Measurements from ENCODE around the gene ROBO2.

ROBO2 gene

GRCh38 chr3:77052733-77053670 is 13.1 kb downstream of the ROBO2 start:
- no peak for DNase-seq

GRCh38 chr3:77053795-77054194 is 13.9 kb downstream of the ROBO2 start:
- no peak for DNase-seq

GRCh38 chr3:77055841-77056341 is 16.0 kb downstream of the ROBO2 start:
- no peak for DNase-seq

- DNase-seq, result no peak
Observed at GRCh38 chr3:77059354-77059753, 19.5 kb downstream of the ROBO2 start.

GRCh38 chr3:77063423-77063822 is 23.5 kb downstream of the ROBO2 start:
- no peak for DNase-seq

- no peak for DNase-seq
Observed at GRCh38 chr3:77065750-77066149, 25.9 kb downstream of the ROBO2 start.

GRCh38 chr3:77066829-77067228 is 26.9 kb downstream of the ROBO2 start:
- DNase-seq, result no peak

- DNase-seq, result no peak
Observed at GRCh38 chr3:77068808-77069207, 28.9 kb downstream of the ROBO2 start.

- no peak for DNase-seq
Observed at GRCh38 chr3:77071364-77071763, 31.5 kb downstream of the ROBO2 start.

GRCh38 chr3:77071809-77072208 is 31.9 kb downstream of the ROBO2 start:
- no peak for DNase-seq

GRCh38 chr3:77072232-77072631 is 32.3 kb downstream of the ROBO2 start:
- DNase-seq, result no peak

- no peak for DNase-seq
Observed at GRCh38 chr3:77078279-77078678, 38.4 kb downstream of the ROBO2 start.

- no peak for DNase-seq
Observed at GRCh38 chr3:77079988-77080610, 40.2 kb downstream of the ROBO2 start.

- DNase-seq, result peak in 5 of 56 donors; percentile 3 to 11 (median 8)
Observed at GRCh38 chr3:77081240-77081661, 41.4 kb downstream of the ROBO2 start.

- DNase-seq, result no peak
Observed at GRCh38 chr3:77084511-77084910, 44.6 kb downstream of the ROBO2 start.

- no peak for DNase-seq
Observed at GRCh38 chr3:77086408-77086807, 46.5 kb downstream of the ROBO2 start.

GRCh38 chr3:77091809-77092208 is 51.9 kb downstream of the ROBO2 start:
- DNase-seq, result no peak

GRCh38 chr3:77093101-77093500 is 53.2 kb downstream of the ROBO2 start:
- no peak for DNase-seq

- no peak for DNase-seq
Observed at GRCh38 chr3:77096145-77096544, 56.2 kb downstream of the ROBO2 start.

- DNase-seq, result no peak
Observed at GRCh38 chr3:77096966-77097890, 57.3 kb downstream of the ROBO2 start.

Measured in amygdala (tissue), 56 donors.